ENCODE measurements around the gene ERP27. TPM values are rescaled to one million over a fixed set of nuclear protein-coding genes. Genes with fewer than 3 reads are reported as not detected.

The ERP27 gene
- total and polyA plus RNA-seq, 2 donors (not counting 3 experiments of a cell fraction or from before 2014, with no cell fraction given): 0.70 to 0.88 TPM

GRCh38 chr12:14936224-14936861 is 2.0 kb downstream of the ERP27 start:
- H3K79me2 ChIP-seq (ENCODE audit: control insufficient read depth, insufficient read depth, low read length): no peaks in the 10 kb centered on the region
- no peaks in the 10 kb centered on the region for H3K9me3 ChIP-seq (replicated peaks; ENCODE audit: control insufficient read depth, insufficient read depth, low read length)
- H4K20me1 ChIP-seq (replicated peaks; ENCODE audit: control insufficient read depth, extremely low read depth, insufficient read depth, low read length): no peaks in the 10 kb centered on the region
- intact Hi-C loops (cut with micrococcal nuclease): loop anchor here (1.0 kb wide), 1 partner anchor 59 kb away; no protein-coding TSS in a partner anchor
- H3K27ac ChIP-seq (ENCODE audit: insufficient read depth, low read depth, low read length): no peak overlapping the region
- no peak overlapping the region for H3K9ac ChIP-seq (replicated peaks; ENCODE audit: extremely low read depth, insufficient read depth, low read length)
- dilution Hi-C loops (cut with MboI; ENCODE audit: extremely low pct_ligation_motif_present, low sequenced_read_pairs): no loop called here
- H3K27me3 ChIP-seq (ENCODE audit: control insufficient read depth in 2 of 2, insufficient read depth in 2 of 2, low read length in 2 of 2): no peaks in the 10 kb centered on the region
- CTCF ChIA-PET: interaction anchor here (0.9 to 1.7 kb wide), 8 partner anchors 9 to 125 kb away, joined by 3 to 10 read pairs (median 4); no protein-coding TSS in a partner anchor
- TF ChIP-seq CTCF (IDR thresholded peaks at IDR 0.05; ENCODE audit: extremely low read depth in 1 of 2, insufficient read depth in 1 of 2, low read depth in 1 of 2, low read length in 2 of 2): peak; percentile 13
- no peak for TF ChIP-seq MAX (IDR thresholded peaks at IDR 0.05; ENCODE audit: insufficient read depth, insufficient read length)
- no peak for FAIRE-seq
- H3K9me1 ChIP-seq (replicated peaks; ENCODE audit: control insufficient read depth, extremely low read depth, insufficient read depth, low read length): no peaks in the 10 kb centered on the region
- POLR2A ChIA-PET: no interaction called here
- H2AFZ ChIP-seq (ENCODE audit: low read depth, low read length): no peak overlapping the region
- peaks cover 0 to 1% of the 10 kb centered on the region in 2 experiments for H3K36me3 ChIP-seq (ENCODE audit: control insufficient read depth in 2 of 2, extremely low read depth in 1 of 2, insufficient read depth in 2 of 2, low read length in 2 of 2)
- H3K4me1 ChIP-seq (ENCODE audit: control insufficient read depth, extremely low read depth, insufficient read depth, low read length): peaks cover 6% of the 10 kb centered on the region
- no peak for DNase-seq (ENCODE audit: low read depth, low spot score)
- H3K4me3 ChIP-seq (replicated peaks in 1 of 3; ENCODE audit: insufficient read depth in 1 of 3, low read depth in 1 of 3, low read length in 3 of 3): no peak overlapping the region
- H3K4me2 ChIP-seq (ENCODE audit: insufficient read depth, low read length): no peak overlapping the region
- BruUV-seq (replicated peaks): no TSS peak

GRCh38 chr12:14935031-14935430 is 3.3 kb downstream of the ERP27 start:
- Histone ChIP-seq H2AFZ (ENCODE audit: low read depth, low read length) (no peak overlapping the region), H3K4me1 (ENCODE audit: control insufficient read depth, extremely low read depth, insufficient read depth, low read length) (peaks cover 12% of the 10 kb centered on the region), H3K27me3 (ENCODE audit: control insufficient read depth in 2 of 2, insufficient read depth in 2 of 2, low read length in 2 of 2) (no peaks in the 10 kb centered on the region), H3K79me2 (ENCODE audit: control insufficient read depth, insufficient read depth, low read length) (no peaks in the 10 kb centered on the region), H3K4me2 (ENCODE audit: insufficient read depth, low read length) (no peak overlapping the region), H3K9me3 (replicated peaks; ENCODE audit: control insufficient read depth, insufficient read depth, low read length) (no peaks in the 10 kb centered on the region), H4K20me1 (replicated peaks; ENCODE audit: control insufficient read depth, extremely low read depth, insufficient read depth, low read length) (no peaks in the 10 kb centered on the region), H3K9ac (replicated peaks; ENCODE audit: extremely low read depth, insufficient read depth, low read length) (no peak overlapping the region), H3K9me1 (replicated peaks; ENCODE audit: control insufficient read depth, extremely low read depth, insufficient read depth, low read length) (no peaks in the 10 kb centered on the region), H3K36me3 (ENCODE audit: control insufficient read depth in 2 of 2, extremely low read depth in 1 of 2, insufficient read depth in 2 of 2, low read length in 2 of 2) (no peaks in the 10 kb centered on the region), H3K27ac (ENCODE audit: insufficient read depth, low read depth, low read length) (no peak overlapping the region), H3K4me3 (replicated peaks in 1 of 3; ENCODE audit: insufficient read depth in 1 of 3, low read depth in 1 of 3, low read length in 3 of 3) (no peak overlapping the region)
- no peak for FAIRE-seq
- dilution Hi-C loops (cut with MboI; ENCODE audit: extremely low pct_ligation_motif_present, low sequenced_read_pairs) (no loop called here), intact Hi-C loops (cut with micrococcal nuclease) (no loop called here)
- POLR2A ChIA-PET: no interaction called here
- no peak for TF ChIP-seq FOS (IDR thresholded peaks at IDR 0.05; ENCODE audit: borderline replicate concordance, insufficient read depth, low read length)
- BruUV-seq (replicated peaks): no TSS peak
- CTCF ChIA-PET: no interaction called here
- no peak for DNase-seq (ENCODE audit: low read depth, low spot score)
